Measurements from ENCODE around the gene PTPN11. TPM values are rescaled to one million over a fixed set of nuclear protein-coding genes. Genes with fewer than 3 reads are reported as not detected.

The PTPN11 gene
- total and polyA plus RNA-seq, 2 experiments from 2014 or later: 78.0 to 89.5 TPM

DNA sequence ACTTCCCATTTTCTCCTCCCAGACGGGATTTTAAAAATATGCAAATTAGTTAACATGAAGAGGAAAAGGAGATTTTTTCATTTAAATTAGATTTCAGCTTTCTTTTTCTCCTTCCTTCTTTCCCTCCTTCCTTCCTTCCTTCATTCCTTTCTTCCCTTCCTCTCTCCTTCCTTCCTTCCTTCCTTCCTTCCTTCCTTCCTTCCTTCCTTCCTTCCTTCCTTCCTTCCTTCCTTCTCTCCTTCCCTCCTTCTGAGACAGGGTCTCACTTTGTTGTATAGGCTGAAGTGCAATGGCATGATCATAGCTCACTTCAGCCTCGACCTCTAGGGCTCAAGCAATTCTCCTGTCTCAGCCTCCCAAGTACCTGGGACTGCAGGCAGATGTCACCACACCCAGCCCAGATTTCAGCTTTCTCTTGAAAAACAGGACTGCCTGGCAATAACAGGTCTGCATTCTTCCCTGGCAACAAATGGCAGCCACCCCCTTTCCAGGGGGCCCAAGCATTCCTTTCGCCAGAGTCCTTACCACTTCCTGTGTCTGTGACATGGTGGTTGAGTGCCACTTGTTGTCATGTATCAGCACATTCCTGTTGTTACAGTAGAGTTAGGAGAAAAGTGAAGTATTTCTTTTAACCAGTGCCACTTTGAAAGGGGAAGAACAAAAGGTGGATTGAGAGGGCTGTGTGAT is 119.1 kb downstream of the PTPN11 start:
- H2AFZ ChIP-seq: no peak overlapping the region
- no peaks in the 10 kb centered on the region for H3K79me2 ChIP-seq (ENCODE audit: insufficient read depth)
- no peaks in the 10 kb centered on the region for H3K9me2 ChIP-seq (ENCODE audit: insufficient read depth)
- H3K36me3 ChIP-seq (ENCODE audit: low read depth): no peaks in the 10 kb centered on the region
- H3F3A ChIP-seq (ENCODE audit: insufficient read depth): no peaks in the 10 kb centered on the region
- no peak overlapping the region for H3K4me2 ChIP-seq (ENCODE audit: unreplicated experiment)
- H3K9ac ChIP-seq: no peak overlapping the region
- TF ChIP-seq EZH2 (IDR thresholded peaks at IDR 0.05; ENCODE audit: insufficient read depth, poor library complexity, severe bottlenecking): no peak
- TF ChIP-seq EZH2phosphoT487 (IDR thresholded peaks at IDR 0.05; ENCODE audit: insufficient read depth, low read depth): no peak
- in situ Hi-C loops (cut with MboI): no loop called here
- H3K27me3 ChIP-seq (replicated peaks; ENCODE audit: insufficient read depth): no peaks in the 10 kb centered on the region
- no peaks in the 10 kb centered on the region for H3K4me1 ChIP-seq (ENCODE audit: insufficient read depth)
- WGBS, 2 experiments (ENCODE audit: low coverage in 1 of 2, low lambda C conversion rate in 2 of 2, missing lambda C conversion rate in 2 of 2): 62 to 67% methylated on average over 3 of the region's 3 CpGs
- no peak for DNase-seq
- H3K4me3 ChIP-seq: no peak overlapping the region
- no peaks in the 10 kb centered on the region for H4K20me1 ChIP-seq (ENCODE audit: insufficient read depth)
- H3K9me3 ChIP-seq (ENCODE audit: low read depth): no peaks in the 10 kb centered on the region
- no peak overlapping the region for H3K27ac ChIP-seq

DNA sequence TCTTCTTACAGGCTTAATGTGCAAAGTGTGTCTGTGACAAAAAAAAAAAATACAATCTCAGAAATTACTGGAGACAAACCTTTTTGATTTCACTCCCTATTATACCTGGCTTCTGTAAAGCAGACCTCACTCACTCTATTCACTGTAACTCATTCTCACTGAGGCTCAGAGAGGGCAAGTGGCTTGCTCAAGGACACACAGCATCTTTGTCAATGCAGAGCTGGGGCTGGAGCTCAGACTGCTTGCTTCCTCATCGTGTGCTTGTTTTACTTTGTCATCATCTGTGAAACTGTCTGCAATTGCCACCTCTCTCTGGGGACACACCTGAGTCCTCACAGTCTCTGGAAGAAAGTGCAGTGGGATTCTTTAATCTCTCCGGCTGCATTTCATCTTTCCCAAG is 120.0 kb downstream of the PTPN11 start:
- Histone ChIP-seq H3K36me3 (ENCODE audit: low read depth) (no peaks in the 10 kb centered on the region), H3K27ac (no peak overlapping the region), H3K9me3 (ENCODE audit: low read depth) (no peaks in the 10 kb centered on the region), H3K4me2 (ENCODE audit: unreplicated experiment) (no peak overlapping the region), H3K9ac (no peak overlapping the region), H3F3A (ENCODE audit: insufficient read depth) (no peaks in the 10 kb centered on the region), H3K27me3 (replicated peaks; ENCODE audit: insufficient read depth) (no peaks in the 10 kb centered on the region), H3K4me1 (ENCODE audit: insufficient read depth) (no peaks in the 10 kb centered on the region), H4K20me1 (ENCODE audit: insufficient read depth) (no peaks in the 10 kb centered on the region), H3K4me3 (no peak overlapping the region), H3K79me2 (ENCODE audit: insufficient read depth) (no peaks in the 10 kb centered on the region), H2AFZ (no peak overlapping the region), H3K9me2 (ENCODE audit: insufficient read depth) (no peaks in the 10 kb centered on the region)
- TF ChIP-seq EZH2 (IDR thresholded peaks at IDR 0.05; ENCODE audit: insufficient read depth, poor library complexity, severe bottlenecking) (no peak), EZH2phosphoT487 (IDR thresholded peaks at IDR 0.05; ENCODE audit: insufficient read depth, low read depth) (no peak)
- in situ Hi-C loops (cut with MboI): no loop called here
- WGBS, 2 experiments (ENCODE audit: low coverage in 1 of 2, low lambda C conversion rate in 2 of 2, missing lambda C conversion rate in 2 of 2): 53 to 59% methylated on average over 2 of the region's 2 CpGs
- DNase-seq: no peak

DNA sequence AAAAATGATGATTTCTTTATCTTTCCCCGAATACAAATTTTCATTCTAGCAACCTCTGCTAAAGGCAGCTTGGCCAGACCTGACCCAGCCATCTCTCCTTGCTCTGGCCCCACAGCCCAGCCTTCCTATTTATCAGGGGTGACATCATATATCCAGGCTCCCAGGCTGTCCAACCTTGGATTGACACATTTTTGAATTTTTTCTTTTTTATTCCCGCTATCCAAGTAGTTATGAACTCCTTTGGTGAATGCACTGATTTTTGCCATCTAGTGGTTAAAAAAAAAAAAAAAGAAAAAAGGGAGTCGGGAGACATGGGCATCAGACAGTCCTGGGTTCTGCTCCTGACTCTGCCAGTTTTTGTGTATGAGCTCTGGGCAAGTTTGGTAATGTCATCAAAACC is 120.5 kb downstream of the PTPN11 start:
- H3K9me2 ChIP-seq (ENCODE audit: insufficient read depth): no peaks in the 10 kb centered on the region
- DNase-seq: no peak
- no peak overlapping the region for H3K4me3 ChIP-seq
- WGBS, 2 experiments (ENCODE audit: low coverage in 1 of 2, low lambda C conversion rate in 2 of 2, missing lambda C conversion rate in 2 of 2): 41 to 46% methylated on average over 3 of the region's 3 CpGs
- in situ Hi-C loops (cut with MboI): no loop called here
- TF ChIP-seq EZH2 (IDR thresholded peaks at IDR 0.05; ENCODE audit: insufficient read depth, poor library complexity, severe bottlenecking) (no peak), EZH2phosphoT487 (IDR thresholded peaks at IDR 0.05; ENCODE audit: insufficient read depth, low read depth) (no peak)
- H3F3A ChIP-seq (ENCODE audit: insufficient read depth): no peaks in the 10 kb centered on the region
- no peaks in the 10 kb centered on the region for H3K36me3 ChIP-seq (ENCODE audit: low read depth)
- no peaks in the 10 kb centered on the region for H3K4me1 ChIP-seq (ENCODE audit: insufficient read depth)
- H3K9me3 ChIP-seq (ENCODE audit: low read depth): no peaks in the 10 kb centered on the region
- H3K27ac ChIP-seq: no peak overlapping the region
- H3K4me2 ChIP-seq (ENCODE audit: unreplicated experiment): no peak overlapping the region
- H3K9ac ChIP-seq: no peak overlapping the region
- H2AFZ ChIP-seq: no peak overlapping the region
- no peaks in the 10 kb centered on the region for H3K79me2 ChIP-seq (ENCODE audit: insufficient read depth)
- no peaks in the 10 kb centered on the region for H3K27me3 ChIP-seq (replicated peaks; ENCODE audit: insufficient read depth)
- no peaks in the 10 kb centered on the region for H4K20me1 ChIP-seq (ENCODE audit: insufficient read depth)

DNA sequence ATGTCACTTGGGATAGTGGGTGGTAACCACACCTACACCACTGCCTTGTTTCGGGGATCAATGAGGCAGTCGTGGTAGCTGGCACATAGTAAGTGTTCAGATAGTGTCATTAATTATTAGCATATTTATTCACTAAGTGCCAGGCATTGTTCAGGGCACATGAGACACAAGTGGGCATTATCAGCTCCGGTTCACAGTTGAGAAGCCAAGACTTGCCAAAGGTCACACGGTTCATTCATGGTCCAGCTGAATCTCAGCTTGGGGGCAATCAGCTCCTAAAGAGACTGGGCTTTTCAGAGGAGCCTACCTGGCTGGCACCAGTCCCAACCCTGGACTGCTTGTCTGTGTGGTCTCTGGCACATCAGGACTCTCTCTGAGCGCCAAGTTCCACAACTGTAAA is 121.3 kb downstream of the PTPN11 start:
- Histone ChIP-seq H4K20me1 (ENCODE audit: insufficient read depth) (no peaks in the 10 kb centered on the region), H3K79me2 (ENCODE audit: insufficient read depth) (no peaks in the 10 kb centered on the region), H3K9ac (no peak overlapping the region), H2AFZ (no peak overlapping the region), H3K9me2 (ENCODE audit: insufficient read depth) (no peaks in the 10 kb centered on the region), H3K27ac (no peak overlapping the region), H3K36me3 (ENCODE audit: low read depth) (no peaks in the 10 kb centered on the region), H3F3A (ENCODE audit: insufficient read depth) (no peaks in the 10 kb centered on the region), H3K4me1 (ENCODE audit: insufficient read depth) (no peaks in the 10 kb centered on the region), H3K4me2 (ENCODE audit: unreplicated experiment) (no peak overlapping the region), H3K4me3 (no peak overlapping the region), H3K9me3 (ENCODE audit: low read depth) (no peaks in the 10 kb centered on the region), H3K27me3 (replicated peaks; ENCODE audit: insufficient read depth) (no peaks in the 10 kb centered on the region)
- DNase-seq: no peak
- 35 to 43% methylated on average over 5 of the region's 5 CpGs for WGBS, 2 experiments (ENCODE audit: low coverage in 1 of 2, low lambda C conversion rate in 2 of 2, missing lambda C conversion rate in 2 of 2)
- in situ Hi-C loops (cut with MboI): no loop called here
- no peak for TF ChIP-seq EZH2 (IDR thresholded peaks at IDR 0.05; ENCODE audit: insufficient read depth, poor library complexity, severe bottlenecking)
- TF ChIP-seq EZH2phosphoT487 (IDR thresholded peaks at IDR 0.05; ENCODE audit: insufficient read depth, low read depth): no peak
